GM12878 (cell line): Measurements from ENCODE around the gene CPLX4. TPM values are rescaled to one million over a fixed set of nuclear protein-coding genes. Genes with fewer than 3 reads are reported as not detected.

Experiments
- ASH2L ChIP-seq: fragments of 300-600, 200-600 bp; sonication (generic); IDR thresholded peaks from 2 replicates; pipeline ENCODE4 v1.6.1; 2017; ENCODE audit warnings: low read depth, mild to moderate bottlenecking, borderline replicate concordance
- BACH1 ChIP-seq: fragments of 450-650 bp; IDR thresholded peaks from 2 replicates; pipeline ENCODE4 v1.6.1; 2017; ENCODE audit warnings: mild to moderate bottlenecking, borderline replicate concordance
- CHD1 ChIP-seq: IDR thresholded peaks from 2 replicates; pipeline ENCODE4 v1.6.1; 2012; ENCODE audit warnings: low read depth, low read length, improper control_type of control experiment
- CREM ChIP-seq: IDR thresholded peaks from 2 replicates; pipeline ENCODE4 v1.6.1; 2014; ENCODE audit warnings: antibody characterized with exemption, low read depth
- DPF2 ChIP-seq: fragments of 450-650 bp; IDR thresholded peaks from 2 replicates; pipeline ENCODE4 v1.6.1; 2017; ENCODE audit warnings: mild to moderate bottlenecking
- EGR1 ChIP-seq, 2 experiments: IDR thresholded peaks; 1 replicate in 1 of 2; 2 replicates in 1 of 2; pipeline ENCODE4 v1.6.1; 2011 to 2012; ENCODE audit warnings: low read depth in 2 of 2, low read length in 2 of 2, borderline replicate concordance in 1 of 2, mild to moderate bottlenecking in 1 of 2, moderate library complexity in 1 of 2
- ELK1 ChIP-seq: IDR thresholded peaks from 2 replicates; pipeline ENCODE4 v1.6.1; 2012; ENCODE audit warnings: low read depth, low read length, improper control_type of control experiment
- EZH2 ChIP-seq: IDR thresholded peaks from 2 replicates; pipeline ENCODE4 v1.6.1; 2012; ENCODE audit warnings: low read depth, mild to moderate bottlenecking, control low read depth, inconsistent platforms, low read length, borderline replicate concordance; ENCODE audit not compliant: control insufficient read depth
- HDAC6 ChIP-seq: fragments of 200-600 bp; sonication (generic); IDR thresholded peaks from one replicate; pipeline ENCODE4 v1.8.0; 2017; ENCODE audit warnings: antibody characterized with exemption; ENCODE audit not compliant: unreplicated experiment
- MTA2 ChIP-seq: fragments of 450-650 bp; IDR thresholded peaks from 2 replicates; pipeline ENCODE4 v1.6.1; 2016; ENCODE audit warnings: low read depth, mild to moderate bottlenecking, moderate library complexity
- NBN ChIP-seq: fragments of 450-650 bp; IDR thresholded peaks from 2 replicates; pipeline ENCODE4 v1.6.1; 2016
- NR2C1 ChIP-seq: fragments of 450-650 bp; IDR thresholded peaks from 2 replicates; pipeline ENCODE4 v1.6.1; 2017; ENCODE audit warnings: antibody characterized with exemption, mild to moderate bottlenecking, moderate library complexity
- POLR2A ChIP-seq: IDR thresholded peaks from 2 replicates; pipeline ENCODE4 v1.6.1; 2011; ENCODE audit warnings: low read depth, mild to moderate bottlenecking, low read length
- POLR2AphosphoS5 ChIP-seq: IDR thresholded peaks from 2 replicates; pipeline ENCODE4 v1.6.1; 2011; ENCODE audit warnings: mild to moderate bottlenecking, low read length, inconsistent platforms
- RB1 ChIP-seq: fragments of 450-650 bp; formaldehyde crosslinking; IDR thresholded peaks from 2 replicates; pipeline ENCODE4 v1.6.1; 2017; ENCODE audit warnings: mild to moderate bottlenecking, borderline replicate concordance
- SMC3 ChIP-seq: IDR thresholded peaks from 2 replicates; pipeline ENCODE4 v1.6.1; 2011; ENCODE audit warnings: low read length, improper control_type of control experiment, borderline replicate concordance
- SPI1 ChIP-seq: IDR thresholded peaks from 2 replicates; pipeline ENCODE4 v1.6.1; 2011; ENCODE audit warnings: low read depth, mild to moderate bottlenecking, low read length, moderate library complexity, borderline replicate concordance; ENCODE audit not compliant: insufficient read depth
- TARDBP ChIP-seq: IDR thresholded peaks from 2 replicates; pipeline ENCODE4 v1.6.1; 2016; ENCODE audit warnings: borderline replicate concordance
- TCF12 ChIP-seq: IDR thresholded peaks from 2 replicates; pipeline ENCODE4 v1.6.1; 2011; ENCODE audit warnings: low read depth, mild to moderate bottlenecking, low read length
- TCF7 ChIP-seq: IDR thresholded peaks from 2 replicates; pipeline ENCODE4 v1.6.1; 2014; ENCODE audit warnings: antibody characterized with exemption, borderline replicate concordance
- WRNIP1 ChIP-seq: IDR thresholded peaks from 2 replicates; pipeline ENCODE4 v1.6.1; 2011; ENCODE audit warnings: low read depth, low read length, improper control_type of control experiment, borderline replicate concordance
- YY1 ChIP-seq: IDR thresholded peaks from 2 replicates; pipeline ENCODE4 v1.6.1; 2011; ENCODE audit warnings: low read depth, mild to moderate bottlenecking, low read length
- ZBTB33 ChIP-seq: fragments of 450-650 bp; IDR thresholded peaks from 2 replicates; pipeline ENCODE4 v1.6.1; 2017; ENCODE audit warnings: mild to moderate bottlenecking
- polyA plus RNA-seq, 11 experiments: library from polyadenylated mRNA; depleted of rRNA in 4 of 11; unstranded in 6 of 11; stranded (reverse) in 5 of 11; fragments of >200 nt; fragmentation: Nextera tagmentation in 4 of 11; fragmentation: Illumina TruSeq in 1 of 11; extraction: Ambion mirVana in 4 of 11; extraction: Trizol in 1 of 11; gene quantifications; 1 replicate in 1 of 11; 2 replicates in 10 of 11; pipeline versions ENCODE4 v1.2.1 to v1.2.3, GENCODE V29; 2011 to 2016; ENCODE audit warnings: inconsistent platforms in 2 of 11, missing spikeins in 2 of 11, low read depth in 1 of 11
- total RNA-seq, 4 experiments: library from RNA; depleted of rRNA in 3 of 4; stranded (reverse); fragments of >200 nt in 3 of 4; fragmentation: Illumina TruSeq in 1 of 4; extraction: Trizol in 1 of 4; gene quantifications; 2 replicates each; pipeline versions ENCODE4 v1.2.1 to v1.2.3, GENCODE V29; 2013 to 2021

CPLX4 gene
- total and polyA plus RNA-seq, 10 of the 15 experiments (the other 5 are each of a cell fraction or from before 2014, with no cell fraction given) = not detected

- TF ChIP-seq ZBTB33 (no peak), MTA2 (peak; percentile 58; the same call in 1 of the 2 replicates), ELK1 (peak; percentile 33; the same call in 1 of the 2 replicates), TCF12 (peak; percentile 11; the same call in 1 of the 2 replicates), ASH2L (peak; percentile 63; the same call in 1 of the 2 replicates), TCF7 (peak; percentile 83), YY1 (peak; percentile 98), NR2C1 (peak; percentile 87), WRNIP1 (no peak), HDAC6 (peak; percentile 27), TARDBP (no peak), EZH2 (no peak), POLR2A (peak; percentile 90), CHD1 (0 out of 2 replicates have a peak, but pooled peaks have one; percentile 47), EGR1 (IDR thresholded peaks at IDR 0.05; ENCODE audit: borderline replicate concordance in 1 of 2, low read depth in 2 of 2, low read length in 2 of 2) (peak in 1 of 2 experiments; percentile 60; a peak in 2 of 3 replicates), SMC3 (no peak), NBN (peak; percentile 71), RB1 (peak; percentile 37; the same call in 1 of the 2 replicates), POLR2AphosphoS5 (peak; percentile 75), CREM (peak; percentile 42; the same call in 1 of the 2 replicates), SPI1 (0 out of 2 replicates have a peak, but pooled peaks have one; percentile 2), BACH1 (no peak), DPF2 (peak; percentile 75)
- TF ChIP-seq, all 136 proteins: peak for 41
Observed at GRCh38 chr18:59358712-59359575, 40.5 kb upstream of the CPLX4 start, which contains the start of gene LMAN1 (continued).
